Retinal pigment epithelial cell (primary cell): ENCODE results near the gene TENM4.

ENCODE experiments used
- DNase-seq: peaks from one replicate; pipeline ENCODE4 v3.0.0-alpha.2; 2010; ENCODE audit warnings: low read depth
- H3K4me3 ChIP-seq: 2 replicates; pipeline ENCODE4 v1.5.1; 2011; ENCODE audit warnings: mild to moderate bottlenecking, low read length, control low read depth, moderate library complexity
- TF ChIP-seq, protein P1 (sequence below): conservative IDR thresholded peaks from 2 replicates; pipeline ENCODE4 v1.5.1; 2011; ENCODE audit warnings: low read depth, low read length, control low read depth, inconsistent platforms

The TENM4 gene

DNA sequence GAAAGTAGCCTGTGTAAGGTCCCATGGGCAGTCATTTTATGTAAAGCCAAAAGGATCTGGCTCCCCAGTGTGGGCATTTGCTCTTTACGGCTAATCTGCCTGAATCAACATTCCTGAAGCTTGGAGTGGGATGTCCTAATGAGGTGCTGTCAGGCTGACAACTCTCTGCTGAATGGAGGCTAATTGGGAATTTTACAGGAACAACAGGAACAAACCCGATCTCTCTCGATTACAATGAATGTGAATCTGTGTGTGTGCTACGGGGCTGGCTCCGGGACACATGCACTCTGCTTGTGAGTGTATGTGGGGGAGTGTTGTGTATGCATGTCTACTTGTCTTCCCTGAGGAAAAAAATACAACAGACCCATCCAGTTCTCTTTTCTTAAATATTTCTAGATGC, 415.2 kb downstream of the TENM4 start:
- TF ChIP-seq, protein P1, sequence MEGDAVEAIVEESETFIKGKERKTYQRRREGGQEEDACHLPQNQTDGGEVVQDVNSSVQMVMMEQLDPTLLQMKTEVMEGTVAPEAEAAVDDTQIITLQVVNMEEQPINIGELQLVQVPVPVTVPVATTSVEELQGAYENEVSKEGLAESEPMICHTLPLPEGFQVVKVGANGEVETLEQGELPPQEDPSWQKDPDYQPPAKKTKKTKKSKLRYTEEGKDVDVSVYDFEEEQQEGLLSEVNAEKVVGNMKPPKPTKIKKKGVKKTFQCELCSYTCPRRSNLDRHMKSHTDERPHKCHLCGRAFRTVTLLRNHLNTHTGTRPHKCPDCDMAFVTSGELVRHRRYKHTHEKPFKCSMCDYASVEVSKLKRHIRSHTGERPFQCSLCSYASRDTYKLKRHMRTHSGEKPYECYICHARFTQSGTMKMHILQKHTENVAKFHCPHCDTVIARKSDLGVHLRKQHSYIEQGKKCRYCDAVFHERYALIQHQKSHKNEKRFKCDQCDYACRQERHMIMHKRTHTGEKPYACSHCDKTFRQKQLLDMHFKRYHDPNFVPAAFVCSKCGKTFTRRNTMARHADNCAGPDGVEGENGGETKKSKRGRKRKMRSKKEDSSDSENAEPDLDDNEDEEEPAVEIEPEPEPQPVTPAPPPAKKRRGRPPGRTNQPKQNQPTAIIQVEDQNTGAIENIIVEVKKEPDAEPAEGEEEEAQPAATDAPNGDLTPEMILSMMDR = peak; percentile 7
- DNase-seq = peak; percentile 8
- no peak overlapping the region for H3K4me3 ChIP-seq

DNA sequence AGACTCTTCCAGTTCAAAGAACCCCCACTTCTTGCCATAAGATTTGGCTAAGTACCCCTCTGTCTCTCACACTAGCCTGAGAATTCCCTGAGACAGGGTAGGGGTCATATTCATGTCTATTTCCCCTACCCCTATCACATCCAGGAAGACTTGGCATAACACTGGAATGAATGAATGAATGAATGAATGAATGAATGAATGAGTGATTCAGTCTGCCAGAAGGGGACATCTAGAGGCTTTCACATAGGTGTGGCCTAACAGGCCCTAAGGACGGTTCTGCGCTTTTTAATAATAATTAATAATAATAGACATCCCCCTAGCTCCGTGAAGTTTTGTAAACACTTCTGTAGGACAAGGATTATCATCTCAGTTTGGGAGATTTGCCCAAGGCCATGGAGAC, 415.7 kb downstream of the TENM4 start:
- no peak overlapping the region for H3K4me3 ChIP-seq
- DNase-seq = no peak
- TF ChIP-seq, protein P1 = no peak

GRCh38 chr11:79022265-79022664, 418.6 kb downstream of the TENM4 start:
- TF ChIP-seq, protein P1 = no peak
- DNase-seq = no peak

GRCh38 chr11:79021601-79022000, 419.2 kb downstream of the TENM4 start:
- TF ChIP-seq, protein P1 = no peak
- no peak for DNase-seq
- no peak overlapping the region for H3K4me3 ChIP-seq

More at GRCh38 chr11:79022265-79022664, 418.6 kb downstream of the TENM4 start:
- no peak overlapping the region for H3K4me3 ChIP-seq

DNA sequence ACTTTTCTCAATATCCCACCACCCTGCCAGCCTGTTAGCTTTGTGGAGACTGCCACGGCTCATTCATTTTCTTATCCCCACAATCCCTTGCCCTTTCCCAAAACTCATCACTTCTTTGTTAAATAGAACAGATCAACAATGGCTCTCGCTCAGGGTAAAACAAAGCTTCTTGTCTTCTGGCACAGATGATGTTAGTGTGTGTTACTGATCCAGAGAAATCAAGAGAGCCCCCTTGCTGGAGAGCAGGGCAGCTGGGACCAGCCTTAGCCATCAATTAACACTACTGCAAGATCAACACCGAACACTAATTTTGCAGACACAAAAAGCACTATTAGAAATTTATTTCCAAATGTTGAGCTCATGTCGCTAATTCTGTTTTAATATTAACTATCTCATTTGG, 420.9 kb downstream of the TENM4 start:
- no peak overlapping the region for H3K4me3 ChIP-seq
- TF ChIP-seq, protein P1 = no peak
- DNase-seq = no peak

DNA sequence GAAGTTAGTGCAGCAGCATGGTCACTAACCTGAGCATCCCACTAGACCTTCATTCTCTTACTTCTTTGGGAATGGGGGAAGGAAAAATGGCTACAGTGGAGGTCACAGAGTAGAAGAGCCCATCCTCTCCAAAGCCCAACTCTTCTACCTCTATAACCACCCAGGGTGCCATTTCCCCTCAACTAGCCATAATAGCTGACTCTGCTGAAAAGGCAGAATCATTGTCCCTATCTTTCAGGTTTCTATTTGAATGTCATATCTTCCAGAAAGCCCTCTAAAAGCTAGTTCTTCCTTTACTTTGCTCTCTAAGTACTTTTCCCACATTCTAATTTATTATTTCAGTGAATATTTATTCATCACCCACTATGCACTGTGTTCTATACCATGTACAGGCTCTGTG, 421.6 kb downstream of the TENM4 start:
- TF ChIP-seq, protein P1 = no peak
- DNase-seq = no peak
- H3K4me3 ChIP-seq = no peak overlapping the region

GRCh38 chr11:79018371-79018849, 422.4 kb downstream of the TENM4 start:
- TF ChIP-seq, protein P1 = no peak
- no peak overlapping the region for H3K4me3 ChIP-seq
- DNase-seq = peak; percentile 41
